ENCODE results near the gene GTF2A2.

The GTF2A2 gene

GRCh38 chr15:59605994-59606393, 51.3 kb downstream of the GTF2A2 start:
- DNase-seq (ENCODE audit: low spot score): no peak

GRCh38 chr15:59598461-59598860, 58.9 kb downstream of the GTF2A2 start:
- DNase-seq (ENCODE audit: low spot score): no peak

GRCh38 chr15:59596640-59597039, 60.7 kb downstream of the GTF2A2 start:
- DNase-seq (ENCODE audit: low spot score): no peak

GRCh38 chr15:59595434-59595915, 61.8 kb downstream of the GTF2A2 start:
- no peak for DNase-seq (ENCODE audit: low spot score)

GRCh38 chr15:59594991-59595390, 62.3 kb downstream of the GTF2A2 start:
- DNase-seq (ENCODE audit: low spot score): no peak

GRCh38 chr15:59594493-59594942, 62.8 kb downstream of the GTF2A2 start:
- no peak for DNase-seq (ENCODE audit: low spot score)

GRCh38 chr15:59591356-59591755, 66.0 kb downstream of the GTF2A2 start:
- DNase-seq (ENCODE audit: low spot score): no peak

GRCh38 chr15:59590027-59590426, 67.3 kb downstream of the GTF2A2 start:
- no peak for DNase-seq (ENCODE audit: low spot score)

Measured in Ammon's horn (tissue), 1 donor.